Fibroblast of pulmonary artery (primary cell): ENCODE data around the gene ZNF30.

Source experiments
- DNase-seq: peaks from one replicate; pipeline ENCODE4 v3.0.0-alpha.2; 2010; ENCODE audit warnings: low read depth
- H3K4me3 ChIP-seq: replicated peaks from 2 replicates; pipeline ENCODE4 v1.5.1; 2011; ENCODE audit warnings: low read depth, mild to moderate bottlenecking, control low read depth, low read length, moderate library complexity
- CTCF ChIP-seq: IDR thresholded peaks from 2 replicates; pipeline ENCODE4 v1.5.1; 2011; ENCODE audit warnings: mild to moderate bottlenecking, control low read depth, low read length, inconsistent platforms; ENCODE audit errors: missing control alignments

ZNF30 gene

GRCh38 chr19:34959021-34959420 lies 32.3 kb downstream of the ZNF30 start:
- H3K4me3 ChIP-seq: no peak overlapping the region
- TF ChIP-seq CTCF: no peak
- DNase-seq: no peak

DNA sequence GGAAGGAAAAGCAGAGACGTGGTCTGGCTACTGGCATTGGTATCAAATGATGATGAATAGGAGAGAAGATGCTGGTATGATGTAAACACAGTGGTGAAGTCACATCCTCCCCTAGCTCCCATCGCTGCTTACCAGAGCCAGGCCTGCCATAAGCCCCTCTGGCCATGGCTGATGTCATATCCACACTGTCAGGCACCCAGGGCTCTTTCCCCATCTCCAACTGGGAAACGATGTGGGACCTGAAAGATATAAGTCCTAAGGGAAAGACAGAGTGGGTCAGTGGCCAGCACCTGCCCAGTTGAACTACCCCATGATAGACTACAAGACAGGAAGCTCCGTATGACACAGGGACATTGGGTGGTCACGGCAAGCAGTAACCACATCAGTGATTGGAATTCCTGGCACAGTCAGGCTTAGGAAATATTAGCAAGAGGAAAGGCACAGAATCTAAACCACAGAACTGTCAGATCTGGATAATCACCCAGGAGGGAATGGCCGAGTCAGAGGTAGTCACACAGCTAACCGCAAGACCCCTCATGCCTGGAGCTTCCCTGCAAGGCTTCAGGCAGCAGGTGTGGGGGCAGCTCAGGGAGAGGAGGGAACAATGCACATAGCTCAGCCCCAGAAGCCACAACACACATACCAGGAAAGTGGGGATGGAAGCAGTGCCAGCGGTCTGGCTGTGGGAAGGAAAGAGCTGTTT lies 33.6 kb downstream of the ZNF30 start:
- DNase-seq: peak; percentile 65
- no peak for TF ChIP-seq CTCF
- no peak overlapping the region for H3K4me3 ChIP-seq

- no peak for TF ChIP-seq CTCF
- peak overlapping the region; percentile 88 for H3K4me3 ChIP-seq
- DNase-seq: no peak
Observed at GRCh38 chr19:34960940-34961679, 34.4 kb downstream of the ZNF30 start.

GRCh38 chr19:34961775-34962686 lies 35.3 kb downstream of the ZNF30 start:
- DNase-seq: peak; percentile 46
- peak overlapping the region; percentile 88 for H3K4me3 ChIP-seq
- no peak for TF ChIP-seq CTCF

- DNase-seq: peak; percentile 26
- no peak for TF ChIP-seq CTCF
- peak overlapping the region; percentile 88 for H3K4me3 ChIP-seq
Observed at GRCh38 chr19:34962687-34963572, 36.2 kb downstream of the ZNF30 start.
